HL-60/S4 treated with phorbol 12-myristate 13-acetate at 8.2 ng/mL for 4 days and 3 days (cell line): ENCODE data around the gene ZXDC.

Experiments used
- in situ Hi-C: fragments of 300-500 bp; cut with MboI; formaldehyde crosslinking; loops from 2 replicates; pipeline ENCODE4 v1.15.0; 2022; ENCODE audit warnings: low sequenced_read_pairs

ZXDC gene

GRCh38 chr3:126476166-126477060 is 722 bp upstream of the ZXDC start:
- in situ Hi-C loops: no loop called here

- in situ Hi-C loops: no loop called here
Observed at GRCh38 chr3:126474498-126475412, 936 bp downstream of the ZXDC start.

GRCh38 chr3:126473292-126474168 is 2.2 kb downstream of the ZXDC start:
- in situ Hi-C loops: no loop called here

- in situ Hi-C loops: no loop called here
Observed at GRCh38 chr3:126472277-126473006, 3.2 kb downstream of the ZXDC start.

- in situ Hi-C loops: no loop called here
Observed at GRCh38 chr3:126469479-126469878, 6.2 kb downstream of the ZXDC start.

- in situ Hi-C loops: no loop called here
Observed at GRCh38 chr3:126468028-126468891, 7.4 kb downstream of the ZXDC start.

GRCh38 chr3:126467611-126467955 is 8.1 kb downstream of the ZXDC start:
- in situ Hi-C loops: no loop called here

- in situ Hi-C loops: no loop called here
Observed at GRCh38 chr3:126466886-126467610, 8.6 kb downstream of the ZXDC start.

GRCh38 chr3:126465928-126466544 is 9.7 kb downstream of the ZXDC start:
- in situ Hi-C loops: no loop called here

- in situ Hi-C loops: no loop called here
Observed at GRCh38 chr3:126464997-126465396, 10.7 kb downstream of the ZXDC start.

GRCh38 chr3:126464494-126464893 is 11.2 kb downstream of the ZXDC start:
- in situ Hi-C loops: no loop called here

GRCh38 chr3:126464093-126464492 is 11.6 kb downstream of the ZXDC start:
- in situ Hi-C loops: no loop called here

- in situ Hi-C loops: no loop called here
Observed at GRCh38 chr3:126463521-126463920, 12.2 kb downstream of the ZXDC start.

GRCh38 chr3:126461450-126462070 is 14.1 kb downstream of the ZXDC start:
- in situ Hi-C loops: no loop called here

GRCh38 chr3:126460381-126460780 is 15.3 kb downstream of the ZXDC start:
- in situ Hi-C loops: no loop called here

GRCh38 chr3:126459763-126460127 is 15.9 kb downstream of the ZXDC start:
- in situ Hi-C loops: no loop called here

- in situ Hi-C loops: no loop called here
Observed at GRCh38 chr3:126459111-126459762, 16.5 kb downstream of the ZXDC start.
